Peyer's patch (tissue), 4 donors: ENCODE results near the gene PCAT7.

Experiments used
- POLR2A ChIP-seq, 2 donors: fragments of 450-650 bp; IDR thresholded peaks; one replicate each; pipeline ENCODE4 v1.5.1; 2017; ENCODE audit warnings: antibody characterized with exemption in 2 of 2, mild to moderate bottlenecking in 2 of 2, moderate library complexity in 2 of 2
- TF ChIP-seq, protein P1 (sequence below), 6 experiments: fragments of 450-650 bp in 4 of 6; fragments of 200-600 bp in 2 of 6; sonication (generic) in 1 of 6; IDR thresholded peaks; one replicate each; pipeline ENCODE4 v1.5.1; 2017 to 2019; ENCODE audit warnings: antibody characterized with exemption in 6 of 6, mild to moderate bottlenecking in 3 of 6, moderate library complexity in 1 of 6

- TF ChIP-seq, protein P1, sequence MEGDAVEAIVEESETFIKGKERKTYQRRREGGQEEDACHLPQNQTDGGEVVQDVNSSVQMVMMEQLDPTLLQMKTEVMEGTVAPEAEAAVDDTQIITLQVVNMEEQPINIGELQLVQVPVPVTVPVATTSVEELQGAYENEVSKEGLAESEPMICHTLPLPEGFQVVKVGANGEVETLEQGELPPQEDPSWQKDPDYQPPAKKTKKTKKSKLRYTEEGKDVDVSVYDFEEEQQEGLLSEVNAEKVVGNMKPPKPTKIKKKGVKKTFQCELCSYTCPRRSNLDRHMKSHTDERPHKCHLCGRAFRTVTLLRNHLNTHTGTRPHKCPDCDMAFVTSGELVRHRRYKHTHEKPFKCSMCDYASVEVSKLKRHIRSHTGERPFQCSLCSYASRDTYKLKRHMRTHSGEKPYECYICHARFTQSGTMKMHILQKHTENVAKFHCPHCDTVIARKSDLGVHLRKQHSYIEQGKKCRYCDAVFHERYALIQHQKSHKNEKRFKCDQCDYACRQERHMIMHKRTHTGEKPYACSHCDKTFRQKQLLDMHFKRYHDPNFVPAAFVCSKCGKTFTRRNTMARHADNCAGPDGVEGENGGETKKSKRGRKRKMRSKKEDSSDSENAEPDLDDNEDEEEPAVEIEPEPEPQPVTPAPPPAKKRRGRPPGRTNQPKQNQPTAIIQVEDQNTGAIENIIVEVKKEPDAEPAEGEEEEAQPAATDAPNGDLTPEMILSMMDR (IDR thresholded peaks at IDR 0.05): no peak
- TF ChIP-seq POLR2A (IDR thresholded peaks at IDR 0.05): no peak
Measured at GRCh38 chr9:94607423-94607691, 52.5 kb downstream of the PCAT7 start.
